Kidney glomerular epithelial cell (primary cell): Measurements from ENCODE around the gene ZNF215.
A peak's percentile ranks its signal among the peaks of the same experiment; 100 is the strongest.
"Not testable (repeated sequence)": the region's sequence is repeated elsewhere in the genome, so short reads cannot be mapped to it uniquely, and the experiment has no call there.

Experiments used
- DNase-seq: peaks from one replicate; lab custom pipeline; 2025; lab: John Stamatoyannopoulos, UW

The ZNF215 gene

GRCh38 chr11:6926208-6927029 lies at the start of gene ZNF215:
Gene ZNF215, plus strand, starts transcription at chr11:6926426. Its CDS starts 5,847 bp downstream, at chr11:6932273.
- DNase-seq, result peak; percentile 75

DNA sequence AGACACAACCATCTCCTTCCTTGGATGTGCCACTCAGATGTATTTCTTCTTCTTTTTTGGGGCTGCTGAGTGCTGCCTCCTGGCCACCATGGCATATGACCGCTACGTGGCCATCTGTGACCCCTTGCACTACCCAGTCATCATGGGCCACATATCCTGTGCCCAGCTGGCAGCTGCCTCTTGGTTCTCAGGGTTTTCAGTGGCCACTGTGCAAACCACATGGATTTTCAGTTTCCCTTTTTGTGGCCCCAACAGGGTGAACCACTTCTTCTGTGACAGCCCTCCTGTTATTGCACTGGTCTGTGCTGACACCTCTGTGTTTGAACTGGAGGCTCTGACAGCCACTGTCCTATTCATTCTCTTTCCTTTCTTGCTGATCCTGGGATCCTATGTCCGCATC lies 49.3 kb upstream of the ZNF215 start:
- DNase-seq, result no peak

- no peak for DNase-seq
These were observed 43.5 kb upstream of the ZNF215 start for GRCh38 chr11:6882751-6883150.

GRCh38 chr11:6887711-6888110 lies 38.5 kb upstream of the ZNF215 start:
- DNase-seq, result not testable (repeated sequence)

GRCh38 chr11:6888830-6889229 lies 37.4 kb upstream of the ZNF215 start:
- no peak for DNase-seq

- no peak for DNase-seq
These were observed 36.4 kb upstream of the ZNF215 start for GRCh38 chr11:6889835-6890234.

- DNase-seq, result no peak
These were observed 33.8 kb upstream of the ZNF215 start, which contains the start of gene OR2D2 for GRCh38 chr11:6892400-6892799. Gene OR2D2, minus strand, starts transcription at chr11:6892500. Its CDS starts 0 bp downstream, at chr11:6892500.

- DNase-seq, result no peak
These were observed 32.1 kb upstream of the ZNF215 start for GRCh38 chr11:6894097-6894496.

GRCh38 chr11:6895010-6895409 lies 31.2 kb upstream of the ZNF215 start:
- no peak for DNase-seq

GRCh38 chr11:6898911-6899310 lies 27.3 kb upstream of the ZNF215 start:
- no peak for DNase-seq

DNA sequence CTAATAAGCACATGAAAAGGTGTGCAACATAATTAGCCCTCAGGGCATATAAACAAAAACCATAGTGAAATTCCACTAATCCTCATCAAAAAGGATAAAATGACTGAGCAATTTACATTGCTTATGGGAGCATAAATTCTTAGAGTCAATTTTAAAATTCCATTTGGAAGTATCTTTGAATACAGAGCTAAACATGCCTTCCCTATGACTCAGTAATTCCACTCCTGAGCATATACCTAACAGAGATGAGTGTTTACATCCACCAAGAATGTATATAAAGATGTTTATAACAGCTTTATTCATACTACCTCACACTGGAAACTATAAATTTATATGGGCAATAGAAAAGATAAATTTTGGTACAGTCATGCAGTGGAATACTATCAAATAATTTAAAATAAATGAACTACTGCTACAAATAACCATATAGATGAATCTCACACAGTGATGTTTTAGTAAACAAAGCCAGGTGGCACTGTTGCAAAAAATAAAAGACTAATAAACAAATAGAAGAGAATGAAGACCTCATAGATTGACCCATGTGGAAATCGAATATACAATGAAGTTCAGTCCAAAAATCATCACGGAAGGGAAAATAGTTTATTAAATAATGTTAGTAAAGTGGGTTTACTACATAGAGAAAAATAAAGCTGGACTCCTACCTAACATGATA lies 25.8 kb upstream of the ZNF215 start:
- no peak for DNase-seq

DNA sequence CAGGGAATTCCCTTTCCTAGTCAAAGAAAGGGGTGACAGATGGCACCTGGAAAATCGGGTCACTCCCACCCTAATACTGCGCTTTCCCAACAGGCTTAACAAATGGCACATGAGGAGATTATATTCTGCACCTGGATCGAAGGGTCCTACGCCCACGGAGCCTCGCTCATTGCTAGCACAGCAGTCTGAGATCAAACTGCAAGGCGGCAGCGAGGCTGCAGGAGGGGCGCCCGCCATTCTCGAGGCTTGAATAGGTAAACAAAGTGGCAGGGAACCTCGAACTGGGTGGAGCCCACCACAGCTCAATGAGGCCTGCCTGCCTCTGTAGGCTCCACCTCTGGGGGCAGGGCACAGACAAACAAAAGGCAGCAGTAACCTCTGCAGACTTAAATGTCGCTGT lies 21.4 kb upstream of the ZNF215 start:
- DNase-seq, result not testable (repeated sequence)

DNA sequence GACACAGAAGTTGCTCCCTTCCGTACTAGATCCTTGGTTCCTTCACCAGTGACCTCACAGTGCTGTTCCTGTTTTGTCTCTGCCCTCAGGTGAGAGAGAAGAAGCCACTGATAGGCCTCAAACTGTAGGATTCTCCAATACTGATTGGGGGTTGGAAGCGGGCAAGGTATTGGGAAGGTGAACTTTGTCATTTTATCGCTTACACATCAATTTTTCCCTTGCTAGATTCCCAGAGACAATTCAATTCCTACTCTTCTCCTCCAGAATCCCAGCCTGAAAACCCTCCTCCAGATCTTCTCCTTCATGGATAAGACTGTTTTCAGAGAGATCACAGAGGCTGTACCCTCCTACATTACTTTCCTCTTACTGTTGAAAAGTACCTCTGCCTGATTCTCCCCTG lies 14.8 kb upstream of the ZNF215 start:
- no peak for DNase-seq

- no peak for DNase-seq
These were observed 14.3 kb upstream of the ZNF215 start for GRCh38 chr11:6911948-6912347.

DNA sequence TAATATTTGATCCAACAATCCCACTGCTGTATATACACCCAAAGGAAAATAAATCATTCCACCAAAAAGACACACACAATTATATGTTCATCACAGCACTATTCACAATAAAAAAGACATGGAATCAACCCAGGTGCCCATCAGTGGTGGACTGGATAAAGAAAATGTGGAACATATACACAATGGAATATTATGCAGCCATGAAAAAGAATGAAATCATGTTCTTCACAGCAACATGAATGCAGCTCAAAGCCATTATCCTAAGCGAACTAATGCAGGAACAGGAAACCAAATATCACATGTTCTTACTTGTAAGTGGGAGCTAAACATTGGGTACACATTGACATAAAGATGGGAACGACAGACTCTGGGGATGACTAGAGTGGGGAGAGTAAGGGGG lies 6.5 kb upstream of the ZNF215 start:
- no peak for DNase-seq

- no peak for DNase-seq
These were observed 5.5 kb upstream of the ZNF215 start, which contains the start of gene OR2D3 for GRCh38 chr11:6920702-6921101. Gene OR2D3, plus strand, starts transcription at chr11:6921002. Its CDS starts 0 bp downstream, at chr11:6921002.

DNA sequence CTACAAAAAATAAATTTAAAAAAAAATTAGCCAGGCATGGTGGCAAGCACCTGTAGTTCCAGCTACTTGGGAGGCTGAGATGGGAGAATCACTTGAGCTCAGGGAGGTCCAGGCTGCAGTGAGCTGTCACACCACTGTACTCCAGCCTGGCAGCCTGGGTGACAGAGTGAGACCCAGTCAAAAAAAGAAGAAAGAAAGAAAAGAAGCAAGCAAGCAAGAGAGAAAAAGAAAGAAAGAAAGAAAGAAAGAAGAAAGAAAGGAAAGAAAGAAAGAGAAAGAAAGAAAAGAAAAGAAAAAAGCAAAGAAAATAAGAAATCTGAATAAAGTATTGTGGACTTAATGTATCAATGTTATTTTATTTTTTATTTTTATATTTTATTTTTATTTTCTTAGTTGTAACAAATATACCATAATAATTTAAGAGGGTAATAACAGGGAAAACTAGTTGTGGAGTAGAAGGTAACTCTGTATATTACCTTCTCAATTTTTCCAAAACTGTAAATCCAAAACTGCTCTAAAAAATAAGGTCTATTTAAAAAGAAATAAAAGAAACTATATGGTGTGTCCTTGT lies 1.1 kb upstream of the ZNF215 start:
- DNase-seq, result no peak

DNA sequence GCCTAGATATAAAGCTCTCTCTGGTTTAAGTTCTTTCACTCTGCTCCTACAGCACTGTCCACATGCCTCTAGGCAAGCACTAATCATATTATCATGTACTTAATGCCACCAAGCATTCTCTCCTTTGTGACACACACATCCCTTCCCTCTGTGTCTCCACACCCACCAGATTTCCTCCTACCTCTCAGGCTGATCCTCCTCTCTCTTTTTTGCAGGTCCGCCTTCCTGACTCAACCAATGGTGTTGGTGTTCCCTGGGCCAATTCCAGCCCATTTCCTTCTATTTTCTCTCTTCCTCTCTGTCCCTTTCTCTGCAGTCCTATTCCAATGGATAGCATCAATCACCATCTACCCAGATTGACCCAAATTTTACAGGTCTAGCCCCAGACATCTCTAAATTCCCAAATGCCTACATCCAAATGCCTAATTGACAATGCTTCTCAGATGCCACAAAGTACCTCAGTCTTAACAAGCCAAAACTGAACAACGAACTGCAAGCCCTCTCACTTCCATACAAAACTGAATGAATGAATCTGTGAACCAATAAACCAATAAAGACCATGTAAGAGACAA lies 504 bp upstream of the ZNF215 start:
- no peak for DNase-seq

- no peak for DNase-seq
These were observed 898 bp downstream of the ZNF215 start for GRCh38 chr11:6927030-6927617.

- no peak for DNase-seq
These were observed 2.7 kb downstream of the ZNF215 start for GRCh38 chr11:6928916-6929315.

DNA sequence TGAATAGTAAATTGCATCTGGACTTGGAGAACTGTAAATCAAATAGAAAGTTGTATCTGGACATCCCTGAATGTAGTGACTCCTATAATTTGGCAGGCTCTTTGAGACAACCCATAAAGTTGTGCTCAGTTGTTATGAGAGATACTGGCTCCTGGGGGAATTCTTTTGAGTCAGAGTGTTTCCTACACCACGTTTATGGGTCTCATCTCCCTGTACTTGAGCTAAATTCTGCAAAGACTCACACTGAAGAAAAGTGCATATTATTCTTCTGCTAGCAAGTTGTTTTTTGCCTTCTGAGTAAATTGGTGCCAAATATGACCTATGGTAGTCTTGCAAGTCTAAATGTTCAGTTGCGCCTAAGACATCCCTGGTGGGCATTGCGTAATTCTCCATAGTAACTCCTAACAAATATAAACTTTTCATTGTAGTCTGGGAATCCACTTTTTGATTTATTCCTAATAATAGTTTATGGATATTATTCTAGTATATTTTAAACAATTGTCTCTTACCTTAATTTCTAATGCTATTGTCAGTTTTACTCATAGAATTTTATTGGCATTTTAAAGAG lies 5.0 kb downstream of the ZNF215 start:
- DNase-seq, result no peak

GRCh38 chr11:6932145-6932544 lies 5.9 kb downstream of the ZNF215 start:
- DNase-seq, result no peak
